ENCODE measurements around the gene SEMA5A. TPM values are rescaled to one million over a fixed set of nuclear protein-coding genes. Genes with fewer than 3 reads are reported as not detected.

Gene SEMA5A
- total RNA-seq, 1 donor from 2014 or later, result 0.51 TPM

- Mint-ChIP-seq H3K4me3 (ENCODE audit: unreplicated experiment) (no peak overlapping the region), H3K9me3 (ENCODE audit: unreplicated experiment) (no peaks in the 10 kb centered on the region), H3K36me3 (ENCODE audit: unreplicated experiment) (no peaks in the 10 kb centered on the region), H3K4me1 (ENCODE audit: low read depth, unreplicated experiment) (no peaks in the 10 kb centered on the region), H3K27ac (ENCODE audit: unreplicated experiment) (no peak overlapping the region), H3K27me3 (ENCODE audit: unreplicated experiment) (peaks cover 2% of the 10 kb centered on the region)
- no peak for TF ChIP-seq CTCF (IDR thresholded peaks at IDR 0.05; ENCODE audit: partially characterized antibody, unreplicated experiment)
- DNase-seq, result no peak
Measured at GRCh38 chr5:9283473-9283872, 262.4 kb downstream of the SEMA5A start.

DNA sequence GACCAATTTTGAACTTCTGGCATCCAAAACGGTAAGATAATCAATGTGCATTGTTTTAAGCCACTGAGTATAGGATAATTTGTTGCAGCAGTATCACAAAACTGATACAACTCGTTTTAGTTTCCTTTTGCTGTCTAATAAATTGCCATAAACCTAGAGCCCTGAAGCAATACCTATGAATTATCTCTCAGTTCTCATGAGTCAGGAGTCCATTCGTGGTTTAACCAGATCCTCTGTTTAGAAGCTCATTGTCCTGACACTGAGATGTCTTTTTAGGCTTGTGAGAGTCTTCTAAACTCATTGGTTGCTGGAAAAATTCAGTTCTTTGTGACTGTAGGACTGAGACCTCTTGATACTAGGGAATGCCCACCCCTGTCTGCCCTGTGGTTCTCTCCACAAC is 262.9 kb downstream of the SEMA5A start:
- TF ChIP-seq CTCF (IDR thresholded peaks at IDR 0.05; ENCODE audit: partially characterized antibody, unreplicated experiment), result no peak
- Mint-ChIP-seq H3K36me3 (ENCODE audit: unreplicated experiment) (no peaks in the 10 kb centered on the region), H3K27ac (ENCODE audit: unreplicated experiment) (no peak overlapping the region), H3K4me3 (ENCODE audit: unreplicated experiment) (no peak overlapping the region), H3K27me3 (ENCODE audit: unreplicated experiment) (peaks cover 2% of the 10 kb centered on the region), H3K9me3 (ENCODE audit: unreplicated experiment) (peaks cover 3% of the 10 kb centered on the region), H3K4me1 (ENCODE audit: low read depth, unreplicated experiment) (no peaks in the 10 kb centered on the region)
- DNase-seq, result no peak

DNA sequence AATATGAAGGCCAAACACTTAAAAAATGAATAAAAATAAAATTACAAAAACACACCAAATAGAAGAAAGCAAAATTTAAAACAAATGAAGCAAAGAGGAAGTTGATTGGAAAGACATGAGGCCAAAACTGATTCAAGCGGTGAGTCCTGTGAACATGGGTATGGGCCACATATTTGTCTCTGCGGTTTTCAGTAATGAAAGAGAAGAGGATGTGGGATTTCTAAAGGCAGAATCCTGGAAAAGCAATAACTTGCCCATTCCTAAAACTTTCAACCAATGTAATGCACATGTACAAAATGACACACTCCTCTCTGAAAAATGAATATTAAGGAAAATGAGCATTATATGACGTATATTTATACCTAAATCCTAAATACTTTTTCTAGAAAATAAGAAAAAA is 263.7 kb downstream of the SEMA5A start:
- peaks cover 3% of the 10 kb centered on the region for H3K9me3 Mint-ChIP-seq (ENCODE audit: unreplicated experiment)
- TF ChIP-seq CTCF (IDR thresholded peaks at IDR 0.05; ENCODE audit: partially characterized antibody, unreplicated experiment), result no peak
- no peaks in the 10 kb centered on the region for H3K4me1 Mint-ChIP-seq (ENCODE audit: low read depth, unreplicated experiment)
- H3K36me3 Mint-ChIP-seq (ENCODE audit: unreplicated experiment), result no peaks in the 10 kb centered on the region
- H3K4me3 Mint-ChIP-seq (ENCODE audit: unreplicated experiment), result no peak overlapping the region
- peaks cover 2% of the 10 kb centered on the region for H3K27me3 Mint-ChIP-seq (ENCODE audit: unreplicated experiment)
- DNase-seq, result no peak
- H3K27ac Mint-ChIP-seq (ENCODE audit: unreplicated experiment), result no peak overlapping the region

DNA sequence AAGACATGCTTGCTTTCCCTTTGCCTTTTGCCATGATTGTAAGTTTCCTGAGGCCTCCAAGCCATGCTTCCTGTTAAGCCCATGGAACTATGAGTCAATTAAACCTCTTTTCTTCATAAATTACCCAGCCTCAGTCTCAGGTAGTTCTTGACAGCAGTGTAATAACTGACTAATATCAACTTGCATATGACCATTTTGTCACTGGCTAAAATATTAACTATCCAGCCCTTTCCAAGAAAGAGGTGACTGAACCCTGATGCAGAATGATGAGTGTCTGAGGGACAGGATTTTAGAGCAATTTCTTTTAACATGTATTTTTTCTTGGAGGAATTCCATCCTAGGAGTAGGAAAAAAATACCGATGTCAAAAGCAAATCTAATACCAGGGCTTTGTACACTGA is 266.1 kb downstream of the SEMA5A start:
- no peak for DNase-seq
- Mint-ChIP-seq H3K4me3 (ENCODE audit: unreplicated experiment) (no peak overlapping the region), H3K4me1 (ENCODE audit: low read depth, unreplicated experiment) (no peaks in the 10 kb centered on the region), H3K27ac (ENCODE audit: unreplicated experiment) (no peak overlapping the region), H3K9me3 (ENCODE audit: unreplicated experiment) (peaks cover 3% of the 10 kb centered on the region), H3K27me3 (ENCODE audit: unreplicated experiment) (peaks cover 2% of the 10 kb centered on the region), H3K36me3 (ENCODE audit: unreplicated experiment) (no peaks in the 10 kb centered on the region)
- TF ChIP-seq CTCF (IDR thresholded peaks at IDR 0.05; ENCODE audit: partially characterized antibody, unreplicated experiment), result no peak

DNA sequence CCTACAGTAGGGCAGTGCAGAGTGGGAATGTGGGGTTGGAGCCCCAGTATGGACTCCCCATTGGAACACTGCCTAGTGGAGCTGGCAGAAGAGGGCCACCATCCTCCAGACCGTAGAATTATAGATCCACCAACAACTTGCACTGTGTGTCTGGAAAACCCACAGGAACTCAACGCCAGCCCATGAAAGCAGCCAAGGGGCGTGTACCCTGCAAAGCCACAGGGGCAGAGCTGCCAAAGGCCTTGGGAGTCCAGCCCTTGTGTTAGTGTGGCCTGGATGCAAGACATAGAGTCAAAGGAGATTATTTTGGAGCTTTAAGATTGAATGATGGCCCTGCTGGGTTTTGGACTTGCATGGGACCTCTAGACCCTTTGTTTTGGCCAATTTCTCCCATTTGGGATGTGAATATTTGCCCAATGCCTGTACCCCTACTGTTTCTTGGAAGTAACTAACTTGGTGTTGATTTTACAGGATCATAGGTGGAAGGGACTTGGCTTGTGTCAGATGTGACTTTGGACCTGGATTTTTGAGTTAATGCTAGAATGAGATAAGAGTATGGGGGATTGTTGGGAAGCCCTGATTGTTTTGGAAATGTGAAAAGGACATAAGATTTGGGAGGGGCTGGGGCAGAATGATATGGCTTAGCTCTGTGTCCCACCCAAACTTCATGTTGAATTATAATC is 266.8 kb downstream of the SEMA5A start:
- no peak for TF ChIP-seq CTCF (IDR thresholded peaks at IDR 0.05; ENCODE audit: partially characterized antibody, unreplicated experiment)
- H3K27ac Mint-ChIP-seq (ENCODE audit: unreplicated experiment), result no peak overlapping the region
- peaks cover 3% of the 10 kb centered on the region for H3K9me3 Mint-ChIP-seq (ENCODE audit: unreplicated experiment)
- peaks cover 2% of the 10 kb centered on the region for H3K27me3 Mint-ChIP-seq (ENCODE audit: unreplicated experiment)
- DNase-seq, result no peak
- no peak overlapping the region for H3K4me3 Mint-ChIP-seq (ENCODE audit: unreplicated experiment)
- H3K36me3 Mint-ChIP-seq (ENCODE audit: unreplicated experiment), result no peaks in the 10 kb centered on the region
- H3K4me1 Mint-ChIP-seq (ENCODE audit: low read depth, unreplicated experiment), result no peaks in the 10 kb centered on the region
